CD4-positive, alpha-beta T cell (primary cell): ENCODE results near the gene IQGAP2. TPM values are rescaled to one million over a fixed set of nuclear protein-coding genes. Genes with fewer than 3 reads are reported as not detected.

Experiments
- ATAC-seq: fragments of 200-7000 bp; cut with Tn5 transposase; one replicate; pipeline ENCODE4 v1.10.0; 2022; ENCODE audit warnings: mild to moderate bottlenecking; ENCODE audit not compliant: poor library complexity
- CTCF ChIA-PET: fragments of 350-600 bp; sonication (Branson Sonifier 250); formaldehyde crosslinking; loops from one replicate; lab custom pipeline; 2021; ENCODE audit warnings: antibody characterized with exemption, inconsistent platforms; lab: Charles Lee
- POLR2A ChIA-PET: fragments of 350-600 bp; sonication (Branson Sonifier 250); formaldehyde crosslinking; loops from one replicate; lab custom pipeline; 2021; ENCODE audit warnings: antibody characterized with exemption, inconsistent platforms; lab: Charles Lee
- DNase-seq, 14 experiments: peaks; one replicate each; pipeline ENCODE4 v3.0.0-alpha.2; 2013 to 2020; ENCODE audit warnings: mixed read lengths in 2 of 14
- H3K27ac ChIP-seq, 2 donors: one replicate each; pipeline versions ENCODE4 v1.5.1 to v1.7.0; 2013; ENCODE audit warnings: low read length in 2 of 2, low read depth in 1 of 2, mild to moderate bottlenecking in 1 of 2
- H3K27me3 ChIP-seq, 2 experiments: 1 replicate in 1 of 2; 2 replicates in 1 of 2; pipeline versions ENCODE4 v1.6.1 to v1.7.0; 2013; ENCODE audit warnings: low read length in 2 of 2, control low read depth in 1 of 2, mild to moderate bottlenecking in 1 of 2, moderate library complexity in 1 of 2; ENCODE audit not compliant: insufficient read depth in 2 of 2, control insufficient read depth in 1 of 2
- H3K36me3 ChIP-seq: one replicate; pipeline ENCODE4 v1.6.1; 2013; ENCODE audit warnings: low read length, control low read depth; ENCODE audit not compliant: insufficient read depth
- H3K4me1 ChIP-seq: one replicate; pipeline ENCODE4 v1.6.1; 2013; ENCODE audit warnings: low read length, control low read depth; ENCODE audit not compliant: insufficient read depth
- H3K4me3 ChIP-seq: one replicate; pipeline ENCODE4 v1.5.1; 2013; ENCODE audit warnings: mild to moderate bottlenecking, low read length, moderate library complexity
- H3K9me3 ChIP-seq, 2 experiments: 1 replicate in 1 of 2; 2 replicates in 1 of 2; pipeline versions ENCODE4 v1.6.1 to v1.7.0; 2013; ENCODE audit warnings: low read length in 2 of 2, mild to moderate bottlenecking in 2 of 2, control low read depth in 1 of 2, moderate library complexity in 1 of 2; ENCODE audit not compliant: control insufficient read depth in 1 of 2, insufficient read depth in 1 of 2
- H3K27ac Mint-ChIP-seq: one replicate; pipeline ENCODE4 v1.8.0; 2020; ENCODE audit warnings: mixed read lengths
- H3K27me3 Mint-ChIP-seq: one replicate; pipeline ENCODE4 v1.8.0; 2021; ENCODE audit warnings: mixed read lengths
- H3K36me3 Mint-ChIP-seq: one replicate; pipeline ENCODE4 v1.8.0; 2021; ENCODE audit warnings: low read depth, mixed read lengths
- H3K4me1 Mint-ChIP-seq: one replicate; pipeline ENCODE4 v1.8.0; 2021; ENCODE audit warnings: low read depth, mixed read lengths
- H3K4me3 Mint-ChIP-seq: one replicate; pipeline ENCODE4 v1.8.0; 2020; ENCODE audit warnings: mild to moderate bottlenecking, mixed read lengths
- H3K9me3 Mint-ChIP-seq: one replicate; pipeline ENCODE4 v1.8.0; 2020; ENCODE audit warnings: mixed read lengths
- CTCF ChIP-seq: fragments of 200-600 bp; IDR thresholded peaks from one replicate; pipeline ENCODE4 v1.8.0; 2022; ENCODE audit warnings: antibody characterized with exemption, mild to moderate bottlenecking
- intact Hi-C, 2 experiments: fragments of 100-400 bp; cut with DNase I in 1 of 2; cut with micrococcal nuclease in 1 of 2; formaldehyde crosslinking; loops; one replicate each; pipeline versions ENCODE4 v1.15.1 to v1.9.0; 2023 to 2025; cut with DNase I, micrococcal nuclease
- total RNA-seq, 174 experiments: library from RNA in 2 of 174; stranded (reverse) in 2 of 174; gene quantifications; one replicate each; pipeline ENCODE4 v1.2.3 and lab custom pipeline; 2021 to 2026

Gene IQGAP2
- total RNA-seq, 2 experiments from 2014 or later = 58.8 TPM

DNA sequence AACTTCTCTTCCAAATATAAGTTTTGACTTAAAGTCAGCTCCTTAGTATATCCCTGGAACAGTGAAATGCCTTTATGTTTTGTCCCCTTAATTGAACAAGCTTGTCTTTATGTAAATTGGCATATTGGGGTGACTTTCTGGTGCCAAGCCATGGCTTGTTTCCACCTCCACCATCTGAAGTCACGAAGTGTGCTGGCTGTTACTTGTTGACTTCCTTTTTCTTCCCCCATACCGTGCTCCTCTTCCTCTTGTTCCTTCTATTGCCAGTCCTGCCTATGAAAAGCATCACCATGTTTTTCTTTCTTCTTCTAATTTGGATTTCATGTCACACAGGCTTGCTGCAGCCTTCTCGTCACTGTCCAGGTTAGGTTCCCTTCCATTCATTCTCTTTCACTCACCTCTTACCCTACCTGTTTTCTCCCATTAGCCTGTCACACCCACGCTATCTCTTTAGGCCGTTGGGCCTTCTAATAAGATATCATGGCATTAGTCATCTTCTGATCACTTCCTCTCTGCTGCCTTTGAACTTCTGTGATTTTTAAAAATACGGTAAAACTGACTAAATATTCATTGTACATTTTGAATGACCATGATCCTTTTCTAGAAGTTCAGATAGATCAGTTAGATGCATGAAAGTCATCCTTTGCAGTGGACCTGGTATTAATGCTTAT is 48.1 kb downstream of the IQGAP2 start:
- Mint-ChIP-seq H3K27ac (peak overlapping the region; percentile 3), H3K36me3 (peaks cover 49% of the 10 kb centered on the region), H3K9me3 (no peaks in the 10 kb centered on the region), H3K4me1 (peaks cover 63% of the 10 kb centered on the region), H3K4me3 (no peak overlapping the region), H3K27me3 (no peaks in the 10 kb centered on the region)
- CTCF ChIA-PET = interaction anchor here (0.6 to 2.1 kb wide), 4 partner anchors 11 to 47 kb away, joined by 3 to 7 read pairs (median 4); no protein-coding TSS in a partner anchor
- no peak for TF ChIP-seq CTCF
- no peak for ATAC-seq
- H3K36me3 ChIP-seq = peaks cover 15% of the 10 kb centered on the region
- H3K4me3 ChIP-seq = no peak overlapping the region
- H3K4me1 ChIP-seq = peaks cover 40% of the 10 kb centered on the region
- intact Hi-C loops = no loop called here
- no peaks in the 10 kb centered on the region for H3K27me3 ChIP-seq
- no peaks in the 10 kb centered on the region for H3K9me3 ChIP-seq
- POLR2A ChIA-PET = interaction anchor here (1.6 kb wide), 1 partner anchor 92 kb away, joined by 6 read pairs; no protein-coding TSS in a partner anchor
- no peak overlapping the region for H3K27ac ChIP-seq
- no peak for DNase-seq

DNA sequence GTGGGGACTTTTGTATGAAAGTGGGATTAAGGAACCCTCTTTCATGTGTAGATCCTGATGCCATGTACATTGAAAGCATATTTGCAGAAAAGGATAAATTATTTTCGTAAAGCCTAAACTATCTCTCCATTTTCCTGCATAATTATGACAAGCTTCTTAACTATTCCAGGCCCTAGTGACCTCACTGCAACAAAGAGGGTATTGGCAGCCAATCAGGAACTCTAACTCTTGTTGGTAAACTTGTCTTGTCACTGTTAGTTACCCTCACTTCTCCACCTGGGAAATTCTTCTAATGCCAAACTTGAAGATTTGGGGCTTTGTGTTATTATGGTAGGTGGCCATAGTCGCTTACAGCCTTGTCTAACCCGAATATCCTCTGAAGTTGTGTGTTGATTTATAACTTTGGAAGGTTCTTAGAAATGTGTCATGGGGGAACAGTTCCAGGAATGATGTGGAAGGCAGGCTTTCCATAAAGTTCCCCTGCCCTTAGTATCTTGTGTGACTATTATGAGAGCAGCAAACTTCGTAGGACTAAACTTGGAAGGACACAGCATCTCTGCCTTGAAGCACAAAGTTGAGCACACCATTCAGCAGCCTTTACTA is 52.5 kb downstream of the IQGAP2 start:
- Mint-ChIP-seq H3K27ac (peak overlapping the region; percentile 42), H3K36me3 (peaks cover 49% of the 10 kb centered on the region), H3K4me1 (peaks cover 62% of the 10 kb centered on the region), H3K4me3 (no peak overlapping the region), H3K9me3 (no peaks in the 10 kb centered on the region), H3K27me3 (no peaks in the 10 kb centered on the region)
- Histone ChIP-seq H3K27ac (no peak overlapping the region), H3K4me3 (no peak overlapping the region), H3K36me3 (no peaks in the 10 kb centered on the region), H3K27me3 (no peaks in the 10 kb centered on the region), H3K9me3 (no peaks in the 10 kb centered on the region), H3K4me1 (peaks cover 19% of the 10 kb centered on the region)
- ATAC-seq = no peak
- ChIA-PET CTCF (no interaction called here), POLR2A (interaction anchor here (1.5 kb wide), 1 partner anchor 88 kb away, joined by 3 read pairs; no protein-coding TSS in a partner anchor)
- TF ChIP-seq CTCF = no peak
- no peak for DNase-seq
- intact Hi-C loops = no loop called here

GRCh38 chr5:76456258-76456657 is 53.2 kb downstream of the IQGAP2 start:
- TF ChIP-seq CTCF = no peak
- no peak overlapping the region for H3K27ac Mint-ChIP-seq
- no peak overlapping the region for H3K27ac ChIP-seq
- ATAC-seq (no peak), DNase-seq (no peak)
- POLR2A ChIA-PET = interaction anchor here (1.5 kb wide), 1 partner anchor 87 kb away, joined by 3 read pairs; no protein-coding TSS in a partner anchor
- peaks cover 57% of the 10 kb centered on the region for H3K4me1 Mint-ChIP-seq
- H3K4me1 ChIP-seq = peaks cover 15% of the 10 kb centered on the region
- H3K4me3 Mint-ChIP-seq = no peak overlapping the region
- CTCF ChIA-PET = no interaction called here
- no peak overlapping the region for H3K4me3 ChIP-seq
- no peaks in the 10 kb centered on the region for H3K9me3 ChIP-seq
- no peaks in the 10 kb centered on the region for H3K27me3 ChIP-seq
- no peaks in the 10 kb centered on the region for H3K36me3 ChIP-seq
- H3K9me3 Mint-ChIP-seq = no peaks in the 10 kb centered on the region
- H3K27me3 Mint-ChIP-seq = no peaks in the 10 kb centered on the region
- peaks cover 50% of the 10 kb centered on the region for H3K36me3 Mint-ChIP-seq
- intact Hi-C loops = no loop called here
